Measurements from ENCODE around the gene BABAM2. TPM values are rescaled to one million over a fixed set of nuclear protein-coding genes. Genes with fewer than 3 reads are reported as not detected.

The BABAM2 gene
- total RNA-seq, 2 experiments from 2014 or later = 66.8 to 68.4 TPM

GRCh38 chr2:27866237-27866636 is 24.3 kb upstream of the BABAM2 start:
- ATAC-seq (no peak), DNase-seq (no peak)
- H3K36me3 Mint-ChIP-seq (ENCODE audit: low read depth) = no peaks in the 10 kb centered on the region
- CTCF ChIA-PET = no interaction called here
- H3K27ac Mint-ChIP-seq = no peak overlapping the region
- intact Hi-C loops (cut with micrococcal nuclease) = no loop called here
- TF ChIP-seq CTCF (IDR thresholded peaks at IDR 0.05) = no peak
- no peaks in the 10 kb centered on the region for H3K4me1 Mint-ChIP-seq (ENCODE audit: low read depth)
- POLR2A ChIA-PET = no interaction called here
- H3K4me3 Mint-ChIP-seq = no peak overlapping the region
- no peaks in the 10 kb centered on the region for H3K27me3 Mint-ChIP-seq
- no peaks in the 10 kb centered on the region for H3K9me3 Mint-ChIP-seq

GRCh38 chr2:27869763-27870162 is 20.8 kb upstream of the BABAM2 start:
- Mint-ChIP-seq H3K27me3 (no peaks in the 10 kb centered on the region), H3K9me3 (no peaks in the 10 kb centered on the region), H3K36me3 (ENCODE audit: low read depth) (no peaks in the 10 kb centered on the region), H3K27ac (no peak overlapping the region), H3K4me1 (ENCODE audit: low read depth) (no peaks in the 10 kb centered on the region), H3K4me3 (no peak overlapping the region)
- DNase-seq (no peak), ATAC-seq (no peak)
- POLR2A ChIA-PET = no interaction called here
- intact Hi-C loops (cut with micrococcal nuclease) = no loop called here
- no peak for TF ChIP-seq CTCF (IDR thresholded peaks at IDR 0.05)
- CTCF ChIA-PET = interaction anchor here (1.0 to 1.1 kb wide), 3 partner anchors 11 to 678 kb away, joined by 3 to 4 read pairs (median 3); no protein-coding TSS in a partner anchor

GRCh38 chr2:27870724-27871123 is 19.8 kb upstream of the BABAM2 start:
- Mint-ChIP-seq H3K36me3 (ENCODE audit: low read depth) (peaks cover 3% of the 10 kb centered on the region), H3K4me1 (ENCODE audit: low read depth) (no peaks in the 10 kb centered on the region), H3K27me3 (no peaks in the 10 kb centered on the region), H3K27ac (no peak overlapping the region), H3K9me3 (peaks cover 2% of the 10 kb centered on the region), H3K4me3 (no peak overlapping the region)
- no peak for TF ChIP-seq CTCF (IDR thresholded peaks at IDR 0.05)
- DNase-seq (no peak), ATAC-seq (no peak)
- intact Hi-C loops (cut with micrococcal nuclease) = no loop called here
- CTCF ChIA-PET = interaction anchor here (0.9 to 1.0 kb wide), 2 partner anchors 13 to 76 kb away, joined by 3 read pairs; no protein-coding TSS in a partner anchor
- POLR2A ChIA-PET = interaction anchor here (0.7 kb wide), 1 partner anchor 19 kb away, joined by 3 read pairs; the partner anchor contains the start of gene RBKS

GRCh38 chr2:27871802-27872201 is 18.7 kb upstream of the BABAM2 start:
- peaks cover 5% of the 10 kb centered on the region for H3K36me3 Mint-ChIP-seq (ENCODE audit: low read depth)
- ChIA-PET CTCF (interaction anchor here (0.9 kb wide), 2 partner anchors 8 to 14 kb away, joined by 3 read pairs; no protein-coding TSS in a partner anchor), POLR2A (no interaction called here)
- no peak for TF ChIP-seq CTCF (IDR thresholded peaks at IDR 0.05)
- no peaks in the 10 kb centered on the region for H3K4me1 Mint-ChIP-seq (ENCODE audit: low read depth)
- ATAC-seq (no peak), DNase-seq (no peak)
- H3K9me3 Mint-ChIP-seq = peaks cover 3% of the 10 kb centered on the region
- H3K4me3 Mint-ChIP-seq = no peak overlapping the region
- no peaks in the 10 kb centered on the region for H3K27me3 Mint-ChIP-seq
- intact Hi-C loops (cut with micrococcal nuclease) = no loop called here
- H3K27ac Mint-ChIP-seq = no peak overlapping the region

- peaks cover 3% of the 10 kb centered on the region for H3K9me3 Mint-ChIP-seq
- ATAC-seq (no peak), DNase-seq (no peak)
- H3K27me3 Mint-ChIP-seq = no peaks in the 10 kb centered on the region
- no peak for TF ChIP-seq CTCF (IDR thresholded peaks at IDR 0.05)
- H3K4me3 Mint-ChIP-seq = no peak overlapping the region
- intact Hi-C loops (cut with micrococcal nuclease) = no loop called here
- H3K4me1 Mint-ChIP-seq (ENCODE audit: low read depth) = no peaks in the 10 kb centered on the region
- ChIA-PET CTCF (no interaction called here), POLR2A (no interaction called here)
- H3K36me3 Mint-ChIP-seq (ENCODE audit: low read depth) = peaks cover 5% of the 10 kb centered on the region
- H3K27ac Mint-ChIP-seq = no peak overlapping the region
These were observed 17.4 kb upstream of the BABAM2 start for GRCh38 chr2:27873091-27873490.
